ENCODE measurements around the gene OTULINL. TPM values are rescaled to one million over a fixed set of nuclear protein-coding genes. Genes with fewer than 3 reads are reported as not detected.

Gene OTULINL
- total RNA-seq, 1 donor from 2014 or later: 3.8 TPM

DNA sequence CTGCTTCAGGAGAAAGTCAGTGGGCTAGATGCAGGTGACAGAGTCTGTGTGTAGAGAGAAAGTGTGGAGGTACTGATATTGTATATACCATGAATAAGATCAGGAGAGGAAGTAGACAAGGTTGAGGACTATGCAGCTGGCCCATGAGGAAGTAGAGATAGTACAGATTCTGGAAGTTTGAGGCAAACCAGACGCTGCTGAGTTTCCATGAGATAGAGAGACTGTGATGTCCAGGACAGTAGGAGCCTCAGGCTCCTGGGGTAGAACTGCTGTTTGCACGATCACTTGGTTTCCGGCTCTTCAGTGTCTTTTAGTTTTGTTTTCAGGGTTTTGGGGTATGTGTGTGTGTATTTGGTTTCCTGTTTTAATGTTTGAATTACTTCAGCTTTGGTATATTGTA lies 13.6 kb downstream of the OTULINL start:
- DNase-seq (ENCODE audit: low spot score in 2 of 2, unreplicated experiment in 2 of 2): no peak

DNA sequence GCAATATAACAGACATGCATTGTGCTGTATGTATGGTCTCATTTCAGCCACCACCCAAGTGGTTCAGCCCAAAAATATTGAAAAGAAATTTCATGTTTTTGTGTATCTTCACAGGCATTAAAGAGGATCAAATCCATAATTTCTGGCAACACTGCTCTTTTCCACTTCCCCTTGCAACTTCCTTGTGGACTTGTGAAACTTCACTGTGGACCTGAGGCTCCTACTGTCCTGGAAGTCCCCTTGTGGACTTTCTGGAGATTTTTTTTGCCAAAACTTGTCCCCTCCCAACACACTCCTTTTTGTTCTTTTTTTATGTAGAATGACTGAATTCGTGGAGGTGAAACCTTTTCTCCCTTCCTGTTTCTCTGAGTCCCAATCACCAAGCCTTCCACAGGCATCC lies 14.3 kb downstream of the OTULINL start:
- Mint-ChIP-seq H3K4me3 (no peak overlapping the region), H3K36me3 (no peaks in the 10 kb centered on the region), H3K27me3 (ENCODE audit: low read depth) (peaks cover 9% of the 10 kb centered on the region), H3K4me1 (no peaks in the 10 kb centered on the region), H3K27ac (no peak overlapping the region), H3K9me3 (no peaks in the 10 kb centered on the region)
- TF ChIP-seq, protein P1, sequence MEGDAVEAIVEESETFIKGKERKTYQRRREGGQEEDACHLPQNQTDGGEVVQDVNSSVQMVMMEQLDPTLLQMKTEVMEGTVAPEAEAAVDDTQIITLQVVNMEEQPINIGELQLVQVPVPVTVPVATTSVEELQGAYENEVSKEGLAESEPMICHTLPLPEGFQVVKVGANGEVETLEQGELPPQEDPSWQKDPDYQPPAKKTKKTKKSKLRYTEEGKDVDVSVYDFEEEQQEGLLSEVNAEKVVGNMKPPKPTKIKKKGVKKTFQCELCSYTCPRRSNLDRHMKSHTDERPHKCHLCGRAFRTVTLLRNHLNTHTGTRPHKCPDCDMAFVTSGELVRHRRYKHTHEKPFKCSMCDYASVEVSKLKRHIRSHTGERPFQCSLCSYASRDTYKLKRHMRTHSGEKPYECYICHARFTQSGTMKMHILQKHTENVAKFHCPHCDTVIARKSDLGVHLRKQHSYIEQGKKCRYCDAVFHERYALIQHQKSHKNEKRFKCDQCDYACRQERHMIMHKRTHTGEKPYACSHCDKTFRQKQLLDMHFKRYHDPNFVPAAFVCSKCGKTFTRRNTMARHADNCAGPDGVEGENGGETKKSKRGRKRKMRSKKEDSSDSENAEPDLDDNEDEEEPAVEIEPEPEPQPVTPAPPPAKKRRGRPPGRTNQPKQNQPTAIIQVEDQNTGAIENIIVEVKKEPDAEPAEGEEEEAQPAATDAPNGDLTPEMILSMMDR (IDR thresholded peaks at IDR 0.05; ENCODE audit: unreplicated experiment): no peak
- DNase-seq (ENCODE audit: low spot score in 2 of 2, unreplicated experiment in 2 of 2): no peak

More for the DNA sequence above, 13.6 kb downstream of the OTULINL start:
- H3K4me1 Mint-ChIP-seq: no peaks in the 10 kb centered on the region
- H3K4me3 Mint-ChIP-seq: no peak overlapping the region
- H3K27ac Mint-ChIP-seq: no peak overlapping the region
- H3K27me3 Mint-ChIP-seq (ENCODE audit: low read depth): peaks cover 12% of the 10 kb centered on the region
- H3K36me3 Mint-ChIP-seq: no peaks in the 10 kb centered on the region
- no peaks in the 10 kb centered on the region for H3K9me3 Mint-ChIP-seq
- TF ChIP-seq, protein P1 (IDR thresholded peaks at IDR 0.05; ENCODE audit: unreplicated experiment): no peak

DNA sequence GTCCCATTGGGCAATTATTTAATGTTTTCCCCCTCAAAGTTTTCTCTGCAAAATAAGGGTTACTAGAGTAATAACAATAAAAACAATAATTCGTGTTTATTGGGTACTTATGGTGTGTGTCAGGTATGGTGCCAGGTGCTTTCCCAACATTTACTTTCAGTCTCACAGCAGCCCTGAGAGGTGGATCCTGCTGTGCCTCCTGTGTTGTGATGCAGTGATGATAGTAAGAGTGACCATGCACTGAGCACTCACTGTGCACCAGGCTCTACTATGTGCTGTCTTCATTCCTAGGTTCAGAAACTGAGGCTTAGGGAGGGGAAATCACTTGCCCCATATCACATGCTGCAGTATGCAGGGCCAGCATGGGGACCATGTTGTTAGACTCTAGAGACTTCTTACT lies 15.5 kb downstream of the OTULINL start:
- TF ChIP-seq, protein P1 (IDR thresholded peaks at IDR 0.05; ENCODE audit: unreplicated experiment): no peak
- no peaks in the 10 kb centered on the region for H3K4me1 Mint-ChIP-seq
- peaks cover 2% of the 10 kb centered on the region for H3K36me3 Mint-ChIP-seq
- no peak for DNase-seq (ENCODE audit: low spot score in 2 of 2, unreplicated experiment in 2 of 2)
- H3K9me3 Mint-ChIP-seq: no peaks in the 10 kb centered on the region
- H3K27ac Mint-ChIP-seq: no peak overlapping the region
- peaks cover 8% of the 10 kb centered on the region for H3K27me3 Mint-ChIP-seq (ENCODE audit: low read depth)
- H3K4me3 Mint-ChIP-seq: no peak overlapping the region

DNA sequence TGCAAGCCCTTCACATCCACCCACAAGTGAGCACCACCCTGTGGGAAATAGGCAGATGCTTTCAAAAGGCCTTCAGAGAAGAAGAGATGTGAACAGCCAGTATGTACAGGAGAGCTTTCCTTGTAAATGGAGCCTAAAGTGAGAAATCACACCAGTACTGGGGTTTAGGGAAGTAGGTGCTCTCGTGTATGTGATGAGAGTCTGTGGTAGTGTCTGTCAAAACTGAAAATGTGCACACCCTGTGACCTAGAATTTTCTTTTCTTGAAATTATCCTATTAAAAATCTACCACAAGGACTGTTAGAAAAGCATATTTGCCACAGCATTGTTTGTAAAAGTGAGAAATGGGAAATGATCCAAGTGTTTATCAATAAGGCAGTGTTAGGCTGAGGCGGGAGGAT lies 16.6 kb downstream of the OTULINL start:
- TF ChIP-seq, protein P1 (IDR thresholded peaks at IDR 0.05; ENCODE audit: unreplicated experiment): no peak
- Mint-ChIP-seq H3K4me3 (no peak overlapping the region), H3K27me3 (ENCODE audit: low read depth) (no peaks in the 10 kb centered on the region)

DNA sequence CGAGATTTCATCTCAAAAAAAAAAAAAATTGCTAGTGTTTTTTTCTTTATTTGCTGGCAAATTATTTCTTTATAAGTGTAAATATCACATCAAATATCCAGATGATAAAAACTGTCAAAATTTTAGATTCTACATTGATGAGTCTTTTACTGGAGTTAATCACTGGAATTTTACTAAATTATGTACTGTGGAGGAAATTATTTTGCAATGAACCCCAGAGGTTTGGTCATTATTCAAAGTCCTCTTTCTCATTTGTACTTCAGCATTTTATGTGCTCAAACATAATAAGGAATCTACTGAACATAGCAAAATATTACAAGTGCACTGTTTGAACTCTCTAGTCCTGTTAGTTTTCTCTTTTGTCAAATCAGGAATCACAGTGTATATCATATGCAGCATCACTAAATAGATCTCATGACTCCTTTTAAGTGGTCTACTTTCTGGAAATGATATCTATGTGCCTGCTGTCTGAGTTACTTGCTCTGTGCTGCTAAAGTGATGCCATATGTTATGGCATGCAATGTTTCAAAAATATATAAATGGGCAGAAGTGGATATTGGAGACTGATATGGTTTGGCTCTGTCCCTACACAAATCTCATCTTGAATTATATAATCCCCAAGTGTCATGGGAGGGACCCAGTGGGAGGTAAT lies 18.0 kb downstream of the OTULINL start:
- TF ChIP-seq, protein P1 (IDR thresholded peaks at IDR 0.05; ENCODE audit: unreplicated experiment): no peak
- Mint-ChIP-seq H3K27me3 (ENCODE audit: low read depth) (no peaks in the 10 kb centered on the region), H3K27ac (no peak overlapping the region), H3K4me1 (no peaks in the 10 kb centered on the region), H3K9me3 (peaks cover 3% of the 10 kb centered on the region), H3K4me3 (no peak overlapping the region), H3K36me3 (peaks cover 3% of the 10 kb centered on the region)
- no peak for DNase-seq (ENCODE audit: low spot score in 2 of 2, unreplicated experiment in 2 of 2)

More for the DNA sequence above, 16.6 kb downstream of the OTULINL start:
- H3K9me3 Mint-ChIP-seq: peaks cover 3% of the 10 kb centered on the region
- no peaks in the 10 kb centered on the region for H3K4me1 Mint-ChIP-seq
- H3K27ac Mint-ChIP-seq: no peak overlapping the region
- peaks cover 3% of the 10 kb centered on the region for H3K36me3 Mint-ChIP-seq
- no peak for DNase-seq (ENCODE audit: low spot score in 2 of 2, unreplicated experiment in 2 of 2)

Measured in mesothelial cell of epicardium (in vitro differentiated cells).